Measurements from ENCODE around the gene BET1L.
"Not testable (repeated sequence)": the region's sequence is repeated elsewhere in the genome, so short reads cannot be mapped to it uniquely, and the experiment has no call there.

Gene BET1L

DNA sequence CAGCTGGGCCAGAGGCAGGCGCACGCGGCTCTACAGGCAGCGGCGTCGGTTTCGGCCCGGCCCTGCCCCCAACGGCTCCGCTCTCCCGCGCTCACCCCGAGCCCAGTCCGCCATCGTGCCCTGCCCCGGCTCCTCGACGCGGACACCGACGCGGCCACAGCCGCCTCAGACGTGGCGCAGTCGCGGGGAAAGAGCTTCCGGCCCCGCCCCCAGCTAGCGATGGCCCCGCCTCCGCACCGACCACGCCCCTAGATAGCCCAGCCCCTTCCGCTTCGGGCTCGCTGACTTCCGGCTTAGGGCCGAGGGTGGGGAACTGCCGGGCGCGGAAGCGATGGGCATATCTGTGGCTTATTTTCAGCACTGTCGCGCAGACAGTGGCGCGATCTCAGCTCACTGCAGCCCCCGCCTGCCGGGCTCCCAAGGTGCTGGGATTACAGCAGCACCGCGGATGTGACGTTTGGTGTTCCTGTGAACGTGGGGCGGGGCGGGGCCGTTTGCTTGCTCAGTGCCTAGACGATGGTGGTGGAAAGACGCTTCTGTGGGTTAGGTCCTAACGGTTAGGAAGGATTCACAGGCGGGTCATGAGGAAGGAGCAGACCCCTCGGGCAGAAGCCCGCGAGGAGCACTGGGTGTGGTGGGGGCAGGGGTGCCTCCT is at the start of gene BET1L, which contains the start of gene RIC8A:
Gene BET1L, minus strand, starts transcription at position 192 of the 655 bp plus-strand sequence. Its CDS starts 78 bp downstream, at position 114.
Gene RIC8A, plus strand, starts transcription at position 501 of the 655 bp plus-strand sequence. CDS start 1,147 bp downstream, outside the sequence.
- peak; percentile 96 for DNase-seq (ENCODE audit: low spot score)

DNA sequence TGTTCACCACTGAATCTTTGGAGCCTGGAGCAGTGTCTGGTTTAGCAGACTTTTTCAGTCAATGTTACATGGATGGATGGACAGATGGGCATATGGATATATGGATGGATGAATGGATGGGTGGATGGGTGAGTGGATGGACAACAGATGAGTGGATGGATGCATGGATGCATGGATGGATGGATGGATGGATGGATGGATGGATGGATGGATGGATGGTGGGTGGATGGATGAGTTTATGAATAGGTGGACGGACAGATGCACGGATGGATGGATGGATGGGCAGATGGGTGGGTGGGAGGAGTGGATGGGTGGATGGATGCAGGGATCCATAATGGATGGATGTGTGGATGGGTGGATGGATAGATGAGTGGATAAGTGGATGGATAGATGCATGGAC is 48.6 kb upstream of the BET1L start:
- no peak for DNase-seq (ENCODE audit: low spot score)

DNA sequence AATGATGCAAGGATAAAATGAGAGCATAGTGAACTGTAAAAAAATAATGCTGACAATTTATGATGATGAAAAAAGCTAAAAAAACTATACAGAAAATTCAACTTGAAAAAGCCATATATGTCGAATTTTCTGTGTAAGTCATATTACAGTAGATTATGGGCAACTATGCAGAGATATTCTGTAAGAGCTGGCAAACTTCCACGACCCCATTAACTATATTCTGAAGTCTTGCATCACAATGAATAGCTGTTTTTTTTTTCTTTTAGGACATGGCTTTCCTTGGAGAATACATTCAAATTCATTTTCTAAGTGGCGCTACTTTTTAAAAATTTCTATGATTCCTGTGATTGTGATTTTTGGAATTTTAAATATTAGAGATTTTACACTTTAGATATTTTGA is 48.0 kb upstream of the BET1L start:
- DNase-seq (ENCODE audit: low spot score): no peak

- no peak for DNase-seq (ENCODE audit: low spot score)
Observed at GRCh38 chr11:253886-254270, 46.7 kb upstream of the BET1L start.

DNA sequence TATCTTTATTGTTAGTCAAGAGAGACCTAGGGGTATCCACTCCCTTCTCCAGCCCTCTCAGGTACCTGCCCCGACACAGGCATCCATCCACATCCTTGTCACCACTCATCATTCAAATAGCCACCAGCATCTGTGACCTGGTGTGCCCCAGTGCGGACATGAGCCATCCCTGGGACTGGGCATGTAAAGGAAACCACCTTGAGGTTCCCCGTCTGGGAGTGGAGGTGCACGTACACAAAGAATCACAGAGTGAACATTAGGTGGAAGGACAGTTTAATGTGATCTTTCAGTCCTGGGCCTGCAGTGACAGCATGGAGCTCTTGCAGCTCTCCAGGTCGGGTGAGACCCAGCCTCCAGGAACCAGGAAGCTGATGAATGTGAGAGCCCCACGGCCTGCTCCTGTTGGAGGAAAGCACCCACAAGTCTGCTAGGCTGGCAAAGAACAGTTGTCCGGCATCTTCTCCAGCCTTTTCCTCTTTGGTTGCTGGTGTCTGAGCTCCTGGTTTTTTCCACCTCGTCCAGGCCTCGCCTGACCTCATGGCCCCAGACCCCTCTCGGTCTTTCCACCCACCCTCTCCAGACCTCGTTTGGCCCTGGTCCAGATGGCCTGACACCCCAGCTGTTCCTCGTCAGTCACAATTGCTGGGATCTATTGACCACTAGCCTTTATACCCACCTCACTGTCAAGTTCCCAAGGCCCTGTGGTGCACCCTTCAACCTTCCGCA is 46.1 kb upstream of the BET1L start:
- DNase-seq (ENCODE audit: low spot score): no peak

DNA sequence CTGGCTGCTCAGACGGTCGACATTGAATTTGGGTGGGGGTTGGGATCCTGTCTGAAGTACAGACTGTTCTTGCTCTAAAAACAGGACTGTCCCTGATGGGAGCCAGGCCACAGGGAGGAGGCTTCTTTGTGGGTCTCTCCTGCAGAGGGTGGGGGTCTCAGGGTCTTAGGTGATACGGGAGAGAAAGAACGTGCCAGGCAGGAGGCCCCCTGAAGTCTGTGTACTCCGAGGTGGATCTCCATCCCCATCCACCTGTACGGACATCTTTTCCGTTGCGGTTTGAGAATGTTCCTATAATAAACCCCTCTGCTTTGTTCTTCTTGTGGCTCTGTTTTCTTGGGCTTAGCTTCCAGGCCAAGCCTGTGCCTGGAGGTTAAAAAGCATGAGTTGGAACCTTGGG is 45.5 kb upstream of the BET1L start:
- no peak for DNase-seq (ENCODE audit: low spot score)

DNA sequence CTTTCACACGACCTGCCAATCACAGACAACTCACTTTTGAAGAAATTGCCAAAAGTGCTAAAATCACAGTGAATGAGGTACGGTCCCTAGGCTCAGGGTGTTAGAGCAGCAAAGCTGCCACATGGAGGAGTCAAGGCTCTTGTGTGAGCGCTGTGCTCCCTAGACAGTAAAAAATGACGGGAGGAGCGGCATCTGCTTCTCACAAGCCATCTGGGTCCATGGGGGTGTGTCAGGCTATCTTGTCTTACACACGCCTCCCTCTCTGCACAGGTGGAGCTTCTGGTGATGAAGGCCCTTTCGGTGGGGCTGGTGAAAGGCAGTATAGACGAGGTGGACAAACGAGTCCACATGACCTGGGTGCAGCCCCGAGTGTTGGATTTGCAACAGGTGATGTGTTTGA is 44.4 kb upstream of the BET1L start:
- DNase-seq (ENCODE audit: low spot score): no peak

DNA sequence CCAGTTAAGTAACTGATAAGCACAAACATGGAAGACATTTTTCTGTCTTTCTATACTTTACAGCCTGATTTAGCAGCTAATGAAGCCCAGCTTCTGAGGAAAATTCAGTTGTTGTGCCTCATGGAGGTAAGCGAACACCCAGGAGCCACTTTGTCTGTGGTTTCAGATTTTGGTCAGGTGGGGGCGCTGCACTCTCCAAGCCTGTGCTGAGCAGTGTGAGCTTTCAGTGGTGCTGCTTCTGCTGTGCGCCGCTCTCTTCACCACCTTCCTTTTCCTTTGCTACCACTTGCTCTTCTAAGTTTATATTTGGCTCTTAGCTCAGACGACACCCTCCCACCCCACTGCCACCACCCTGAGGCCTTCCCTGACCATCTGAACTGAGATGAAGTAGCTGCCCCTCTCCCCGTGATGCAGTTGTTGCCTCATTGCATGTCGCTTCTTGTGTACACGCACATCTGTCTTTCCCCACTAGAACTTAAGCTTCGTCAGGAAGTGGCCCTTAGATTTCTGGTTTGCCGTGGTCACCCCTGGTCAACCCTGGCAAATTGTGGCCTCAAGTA is 43.6 kb upstream of the BET1L start:
- peak; percentile 50 for DNase-seq (ENCODE audit: low spot score)

- DNase-seq (ENCODE audit: low spot score): no peak
Observed at GRCh38 chr11:250274-250673, 43.1 kb upstream of the BET1L start.

- DNase-seq (ENCODE audit: low spot score): no peak
Observed at GRCh38 chr11:249062-249461, 41.9 kb upstream of the BET1L start.

DNA sequence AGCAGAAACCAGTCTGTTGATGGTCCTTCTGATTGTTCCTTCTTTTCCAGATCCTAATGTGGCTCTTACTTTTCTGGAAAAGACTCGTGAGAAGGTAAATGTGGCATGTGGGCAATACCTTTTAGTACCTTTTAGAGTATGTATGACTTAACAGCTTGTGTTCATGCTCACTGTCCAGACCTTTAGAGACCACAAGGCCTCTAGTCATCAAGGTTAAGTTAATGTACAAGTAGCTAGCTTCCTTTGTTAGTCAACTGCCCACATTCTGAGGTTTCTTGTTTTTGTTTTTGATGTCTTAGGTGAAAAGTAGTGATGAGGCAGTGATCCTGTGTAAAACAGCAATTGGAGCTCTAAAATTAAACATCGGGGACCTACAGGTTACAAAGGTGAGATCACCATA is 37.2 kb upstream of the BET1L start:
- no peak for DNase-seq (ENCODE audit: low spot score)

DNA sequence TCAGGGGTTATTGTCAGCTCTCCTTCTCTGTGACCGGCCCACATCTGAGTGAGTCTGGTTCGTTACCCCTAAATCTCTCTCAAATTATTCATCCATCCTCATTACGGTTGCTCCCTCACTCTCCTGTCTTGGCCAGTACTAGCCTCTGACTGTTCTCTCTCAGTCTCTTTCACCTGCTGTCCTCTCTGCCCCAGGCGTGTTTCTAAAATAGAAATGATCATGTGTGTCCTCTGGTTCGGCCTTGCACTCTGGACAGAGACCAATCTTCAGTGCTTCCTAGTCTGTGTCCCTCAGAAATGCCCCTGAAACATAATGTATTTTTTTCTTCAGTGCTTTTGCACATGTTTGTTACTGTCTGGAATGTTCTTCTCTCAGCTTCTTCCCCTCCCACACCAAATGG is 34.4 kb upstream of the BET1L start:
- no peak for DNase-seq (ENCODE audit: low spot score)

- DNase-seq (ENCODE audit: low spot score): no peak
Observed at GRCh38 chr11:240315-240714, 33.1 kb upstream of the BET1L start.

DNA sequence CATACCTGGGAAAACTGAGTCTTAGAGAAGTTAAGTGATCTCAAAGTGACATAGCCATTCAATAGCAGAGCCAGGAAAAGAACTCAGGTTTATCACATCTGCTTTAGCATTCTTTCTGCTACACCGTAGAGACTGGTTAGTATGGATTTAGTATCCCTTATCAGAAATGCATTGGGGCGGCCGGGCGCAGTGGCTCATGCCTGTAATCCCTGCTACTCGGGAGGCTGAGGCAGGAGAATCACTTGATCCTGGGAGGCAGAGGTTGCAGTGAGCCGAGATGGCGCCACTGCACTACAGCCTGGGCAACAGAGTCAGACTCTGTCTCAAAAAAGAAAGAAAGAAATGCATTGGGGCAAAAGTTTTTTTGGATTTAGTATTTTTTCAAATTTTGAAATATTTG is 31.1 kb upstream of the BET1L start:
- not testable (repeated sequence) for DNase-seq (ENCODE audit: low spot score)

- DNase-seq (ENCODE audit: low spot score): peak; percentile 94
Observed at GRCh38 chr11:236774-237767, 29.9 kb upstream of the BET1L start, which contains the start of gene PSMD13. PSMD13 (plus strand) TSS chr11:236976; CDS start chr11:237050, 74 bp downstream.

GRCh38 chr11:235997-236773 is 29.0 kb upstream of the BET1L start, which contains the start of gene SIRT3:
SIRT3 (minus strand) TSS chr11:236342; CDS start chr11:236328, 14 bp downstream.
- peak; percentile 97 for DNase-seq (ENCODE audit: low spot score)

DNA sequence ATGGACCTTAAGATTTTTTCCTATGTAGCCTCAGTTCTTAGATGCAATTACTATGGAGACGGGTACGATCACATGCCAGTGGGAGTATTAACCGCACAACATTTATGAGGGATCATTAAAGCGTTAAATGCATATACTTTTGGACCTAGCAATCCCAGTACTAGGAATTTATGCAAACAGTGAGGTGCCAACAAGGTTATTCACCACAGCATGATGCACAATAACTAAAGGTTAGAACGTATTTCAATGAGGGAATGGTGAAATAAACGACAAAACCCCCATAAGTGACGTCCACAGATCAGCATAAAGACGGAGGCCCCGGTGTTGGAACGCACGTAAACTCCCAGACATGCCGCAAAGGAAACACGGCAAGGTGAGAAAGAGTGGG is 28.4 kb upstream of the BET1L start:
- no peak for DNase-seq (ENCODE audit: low spot score)

DNA sequence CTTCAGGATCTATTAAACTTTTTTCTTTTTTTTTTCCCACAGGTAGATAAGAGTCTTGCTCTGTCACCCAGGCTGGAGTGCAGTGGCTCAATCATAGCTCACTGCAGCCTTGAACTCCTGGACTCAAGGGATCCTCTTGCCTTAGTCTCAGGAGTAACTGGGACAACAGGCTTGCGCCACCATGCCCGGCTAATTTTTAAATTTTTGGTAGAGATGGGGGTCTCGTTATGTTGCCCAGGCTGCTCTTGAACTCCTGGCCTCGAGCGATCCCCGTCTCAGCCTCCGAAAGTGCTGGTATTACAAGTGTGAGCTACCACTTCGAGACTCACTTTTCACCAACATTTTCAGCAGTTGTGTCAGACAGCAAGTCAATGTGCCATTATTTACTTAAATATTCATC is 28.0 kb upstream of the BET1L start:
- DNase-seq (ENCODE audit: low spot score): no peak

GRCh38 chr11:232783-233565 is 25.8 kb upstream of the BET1L start:
- DNase-seq (ENCODE audit: low spot score): no peak

DNA sequence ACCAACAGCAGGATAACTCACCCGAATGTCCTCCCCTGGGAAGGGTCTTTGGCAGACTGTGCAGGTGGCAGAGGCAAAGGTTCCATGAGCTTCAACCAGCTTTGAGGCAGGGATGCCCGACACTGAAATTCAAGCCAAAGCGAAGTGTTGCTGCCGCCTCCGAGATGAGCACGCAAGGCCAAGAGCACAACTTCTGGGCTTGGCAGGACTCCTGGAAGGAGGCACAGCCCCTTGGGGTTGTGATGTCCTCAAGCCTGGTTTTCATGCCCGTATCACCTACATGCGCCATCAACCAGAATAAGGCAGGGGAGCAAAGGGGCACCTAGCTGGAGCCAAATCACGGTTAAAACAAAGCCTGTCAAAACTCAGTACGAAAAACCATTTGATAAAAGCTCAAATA is 23.2 kb upstream of the BET1L start:
- DNase-seq (ENCODE audit: low spot score): no peak

All from AG08395 (cell line).